HEK293 (cell line): ENCODE results near the gene BCL7C.

Source experiments
- CTCF ChIA-PET: fragments of 350-600 bp; formaldehyde crosslinking; extraction: SDS; loops from one replicate; lab custom pipeline; 2021; ENCODE audit warnings: antibody characterized with exemption; lab: Yijun Ruan, JAX
- POLR2A ChIA-PET: fragments of 300-600 bp; formaldehyde crosslinking; extraction: SDS; loops from one replicate; lab custom pipeline; 2020; ENCODE audit warnings: antibody characterized with exemption, inconsistent platforms; lab: Yijun Ruan, JAX
- H3K27ac ChIP-seq: fragments of 200-500 bp; sonication (Bioruptor generic); 2 replicates; pipeline ENCODE4 v1.5.1; 2014; ENCODE audit warnings: low read depth, low read length, control low read depth, inconsistent platforms; ENCODE audit errors: extremely low read depth
- H3K36me3 ChIP-seq, 2 experiments: fragments of 200-500 bp in 1 of 2; sonication (Bioruptor generic) in 1 of 2; 1 replicate in 1 of 2; 2 replicates in 1 of 2; pipeline ENCODE4 v1.5.1; 2014 to 2017; ENCODE audit warnings: inconsistent platforms in 2 of 2, low read length in 2 of 2; ENCODE audit not compliant: control insufficient read depth in 2 of 2, insufficient read depth in 1 of 2
- H3K4me1 ChIP-seq: fragments of 200-500 bp; sonication (Bioruptor generic); 2 replicates; pipeline ENCODE4 v1.5.1; 2014; ENCODE audit warnings: mild to moderate bottlenecking, low read length, inconsistent platforms; ENCODE audit not compliant: control insufficient read depth, insufficient read depth
- H3K4me3 ChIP-seq: 2 replicates; pipeline ENCODE4 v1.5.1; 2011; ENCODE audit warnings: low read depth, mild to moderate bottlenecking, control low read depth, low read length, moderate library complexity
- H3K9me3 ChIP-seq: fragments of 200-500 bp; sonication (Bioruptor generic); 2 replicates; pipeline ENCODE4 v1.5.1; 2014; ENCODE audit warnings: low read depth, low read length, inconsistent platforms; ENCODE audit not compliant: control insufficient read depth, insufficient read depth
- EGR2 ChIP-seq: fragments of 450-650 bp; formaldehyde crosslinking; IDR thresholded peaks from 2 replicates; pipeline ENCODE4 v1.5.1; 2016; ENCODE audit warnings: low read depth, missing biosample characterization, missing genetic modification characterization
- GLIS1 ChIP-seq: fragments of 450-650 bp; formaldehyde crosslinking; IDR thresholded peaks from 2 replicates; pipeline ENCODE4 v1.5.1; 2016; ENCODE audit warnings: missing biosample characterization, missing genetic modification characterization
- GLIS2 ChIP-seq: fragments of 450-650 bp; formaldehyde crosslinking; IDR thresholded peaks from 2 replicates; pipeline ENCODE4 v1.5.1; 2016; ENCODE audit warnings: missing biosample characterization, missing genetic modification characterization
- IKZF3 ChIP-seq: fragments of 450-650 bp; IDR thresholded peaks from 2 replicates; pipeline ENCODE4 v1.5.0; 2018; ENCODE audit warnings: missing biosample characterization, mild to moderate bottlenecking, missing genetic modification characterization, moderate library complexity
- KLF1 ChIP-seq: fragments of 450-650 bp; formaldehyde crosslinking; IDR thresholded peaks from 2 replicates; pipeline ENCODE4 v1.5.1; 2016; ENCODE audit warnings: missing biosample characterization, missing genetic modification characterization
- KLF17 ChIP-seq: fragments of 450-650 bp; formaldehyde crosslinking; IDR thresholded peaks from 2 replicates; pipeline ENCODE4 v1.5.1; 2016; ENCODE audit warnings: missing biosample characterization, missing genetic modification characterization
- PRDM10 ChIP-seq: fragments of 450-650 bp; formaldehyde crosslinking; IDR thresholded peaks from 2 replicates; pipeline ENCODE4 v1.5.1; 2016; ENCODE audit warnings: missing biosample characterization, missing genetic modification characterization
- SP2 ChIP-seq: fragments of 450-650 bp; formaldehyde crosslinking; IDR thresholded peaks from 2 replicates; pipeline ENCODE4 v1.5.1; 2016; ENCODE audit warnings: missing biosample characterization, missing genetic modification characterization
- SP3 ChIP-seq: fragments of 450-650 bp; formaldehyde crosslinking; IDR thresholded peaks from 2 replicates; pipeline ENCODE4 v1.5.1; 2016; ENCODE audit warnings: missing biosample characterization, missing genetic modification characterization
- ZBTB20 ChIP-seq: fragments of 450-650 bp; formaldehyde crosslinking; IDR thresholded peaks from 2 replicates; pipeline ENCODE4 v1.5.1; 2016; ENCODE audit warnings: missing biosample characterization, missing genetic modification characterization
- ZFHX2 ChIP-seq: fragments of 450-650 bp; formaldehyde crosslinking; conservative IDR thresholded peaks from 2 replicates; pipeline ENCODE4 v1.5.1; 2016; ENCODE audit warnings: missing biosample characterization, missing genetic modification characterization
- ZIC2 ChIP-seq: fragments of 450-650 bp; formaldehyde crosslinking; IDR thresholded peaks from 2 replicates; pipeline ENCODE4 v1.5.1; 2016; ENCODE audit warnings: missing biosample characterization, missing genetic modification characterization
- ZNF335 ChIP-seq: fragments of 450-650 bp; formaldehyde crosslinking; conservative IDR thresholded peaks from 2 replicates; pipeline ENCODE4 v1.5.1; 2016; ENCODE audit warnings: missing biosample characterization, missing genetic modification characterization
- ZNF366 ChIP-seq: fragments of 450-650 bp; formaldehyde crosslinking; conservative IDR thresholded peaks from 2 replicates; pipeline ENCODE4 v1.5.1; 2016; ENCODE audit warnings: missing biosample characterization, missing genetic modification characterization
- ZNF513 ChIP-seq: fragments of 450-650 bp; IDR thresholded peaks from 2 replicates; pipeline ENCODE4 v1.5.1; 2018; ENCODE audit warnings: missing biosample characterization, missing genetic modification characterization
- ZNF571 ChIP-seq: fragments of 450-650 bp; formaldehyde crosslinking; IDR thresholded peaks from 2 replicates; pipeline ENCODE4 v1.5.0; 2017; ENCODE audit warnings: missing biosample characterization, missing genetic modification characterization
- ZNF692 ChIP-seq: fragments of 450-650 bp; formaldehyde crosslinking; IDR thresholded peaks from 2 replicates; pipeline ENCODE4 v1.5.1; 2016; ENCODE audit warnings: missing biosample characterization, missing genetic modification characterization
- ZNF707 ChIP-seq: fragments of 450-650 bp; formaldehyde crosslinking; IDR thresholded peaks from 2 replicates; pipeline ENCODE4 v1.5.1; 2016; ENCODE audit warnings: missing biosample characterization, missing genetic modification characterization
- ZNF785 ChIP-seq: fragments of 450-650 bp; formaldehyde crosslinking; IDR thresholded peaks from 2 replicates; pipeline ENCODE4 v1.5.1; 2016; ENCODE audit warnings: missing biosample characterization, missing genetic modification characterization
- ZSCAN30 ChIP-seq: fragments of 450-650 bp; IDR thresholded peaks from 2 replicates; pipeline ENCODE4 v1.5.1; 2018; ENCODE audit warnings: missing biosample characterization, mild to moderate bottlenecking, missing genetic modification characterization, moderate library complexity
- TF ChIP-seq, protein P1 (sequence below): fragments of 450-650 bp; formaldehyde crosslinking; IDR thresholded peaks from 2 replicates; pipeline ENCODE4 v1.5.1; 2016; ENCODE audit warnings: missing biosample characterization, missing genetic modification characterization

Gene BCL7C

DNA sequence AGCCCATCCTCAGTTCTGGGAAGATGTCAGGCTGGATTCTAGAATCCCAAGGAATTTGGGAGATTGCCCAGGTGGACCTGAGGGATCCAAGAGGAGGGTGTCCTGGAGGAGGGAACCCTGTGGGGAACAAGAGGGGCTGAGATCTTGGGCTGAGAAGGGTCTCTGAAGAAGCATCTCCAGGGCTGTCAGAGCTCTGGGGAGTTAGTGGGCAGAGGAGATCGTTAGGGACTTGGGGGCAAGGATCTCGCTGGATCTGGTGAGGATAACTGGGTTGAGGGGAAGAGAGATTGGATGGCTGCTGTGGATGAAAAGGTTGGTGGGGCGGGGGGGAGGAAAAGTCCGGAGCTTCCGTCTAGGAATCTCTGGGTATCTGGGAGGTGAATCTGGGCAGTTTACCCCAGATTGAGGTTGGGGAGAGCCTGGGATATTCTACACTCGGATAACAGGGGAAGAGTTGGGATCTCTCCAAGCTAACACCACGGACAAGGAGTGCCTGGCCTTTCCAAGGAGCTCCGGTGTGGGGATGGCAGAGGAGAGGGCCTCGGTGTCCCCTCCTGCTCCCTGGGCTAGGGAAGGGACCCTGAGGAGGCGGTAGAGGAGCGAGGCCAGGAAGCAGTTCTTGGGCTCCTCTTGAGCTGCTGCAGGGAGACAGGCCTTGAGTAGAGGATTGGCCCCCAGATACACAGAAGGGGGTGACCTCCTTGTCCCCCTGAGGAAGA lies 31.2 kb upstream of the BCL7C start (continued):
- TF ChIP-seq PRDM10 (tag by site-specific recombination) (0 out of 2 replicates have a peak, but pooled peaks have one; percentile 12), ZNF707 (no peak)
- TF ChIP-seq, protein P1, sequence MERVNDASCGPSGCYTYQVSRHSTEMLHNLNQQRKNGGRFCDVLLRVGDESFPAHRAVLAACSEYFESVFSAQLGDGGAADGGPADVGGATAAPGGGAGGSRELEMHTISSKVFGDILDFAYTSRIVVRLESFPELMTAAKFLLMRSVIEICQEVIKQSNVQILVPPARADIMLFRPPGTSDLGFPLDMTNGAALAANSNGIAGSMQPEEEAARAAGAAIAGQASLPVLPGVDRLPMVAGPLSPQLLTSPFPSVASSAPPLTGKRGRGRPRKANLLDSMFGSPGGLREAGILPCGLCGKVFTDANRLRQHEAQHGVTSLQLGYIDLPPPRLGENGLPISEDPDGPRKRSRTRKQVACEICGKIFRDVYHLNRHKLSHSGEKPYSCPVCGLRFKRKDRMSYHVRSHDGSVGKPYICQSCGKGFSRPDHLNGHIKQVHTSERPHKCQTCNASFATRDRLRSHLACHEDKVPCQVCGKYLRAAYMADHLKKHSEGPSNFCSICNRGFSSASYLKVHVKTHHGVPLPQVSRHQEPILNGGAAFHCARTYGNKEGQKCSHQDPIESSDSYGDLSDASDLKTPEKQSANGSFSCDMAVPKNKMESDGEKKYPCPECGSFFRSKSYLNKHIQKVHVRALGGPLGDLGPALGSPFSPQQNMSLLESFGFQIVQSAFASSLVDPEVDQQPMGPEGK (tag by site-specific recombination), result peak; percentile 46; the same call in 1 of the 2 replicates

DNA sequence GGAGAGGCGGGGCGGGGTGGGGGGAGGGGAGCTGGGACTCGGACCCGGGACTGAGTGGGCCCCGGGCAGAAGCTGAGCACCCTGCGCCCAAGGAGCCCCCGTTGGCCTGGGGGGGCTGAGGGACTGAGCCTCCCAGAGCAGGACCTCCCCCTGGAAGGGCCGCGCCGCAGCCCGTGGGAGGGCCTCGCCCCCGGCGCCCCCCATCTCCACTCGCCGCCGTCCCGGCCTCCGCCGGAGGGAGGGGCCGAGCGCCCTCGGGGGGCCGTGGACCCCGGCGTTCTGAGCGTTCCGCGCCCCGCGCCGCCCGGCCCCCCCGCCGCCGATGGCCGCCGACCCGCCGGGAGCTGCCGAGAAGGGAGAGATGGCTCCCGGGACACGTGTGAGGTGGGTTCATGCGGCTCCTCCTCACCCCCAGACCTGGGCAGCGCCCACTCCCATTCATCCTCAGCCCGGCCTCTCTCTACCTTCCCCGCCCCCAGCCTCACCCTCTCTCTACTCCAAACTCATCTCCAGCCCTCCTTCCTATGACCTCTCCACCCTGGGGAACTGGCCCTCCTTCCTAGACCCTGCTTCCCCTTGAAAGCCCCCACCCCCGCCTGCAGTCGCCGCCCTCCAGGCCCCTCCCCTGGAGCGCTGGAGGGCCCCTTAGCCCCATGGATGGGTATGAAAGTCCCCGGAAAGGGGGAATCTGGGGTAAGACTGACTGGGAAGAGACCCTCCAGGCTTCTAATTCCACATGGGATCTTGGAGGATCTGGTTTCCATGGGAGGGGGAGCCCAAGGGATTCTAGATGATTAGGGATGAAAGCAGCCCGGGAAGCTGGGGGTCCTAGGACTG lies 30.4 kb upstream of the BCL7C start:
- peak overlapping the region; percentile 68; the same call in 1 of the 2 replicates for H3K27ac ChIP-seq
- H3K4me1 ChIP-seq, result no peaks in the 10 kb centered on the region
- ChIA-PET CTCF (interaction anchor here (1.0 to 1.2 kb wide), 2 partner anchors 11 to 17 kb away, joined by 4 to 5 read pairs; no protein-coding TSS in a partner anchor), POLR2A (interaction anchor here (0.6 to 1.3 kb wide), 9 partner anchors 18 to 224 kb away, joined by 3 to 6 read pairs (median 3); no protein-coding TSS in a partner anchor)
- peaks cover 0 to 44% of the 10 kb centered on the region in 2 experiments; a peak in 1 of 3 replicates for H3K36me3 ChIP-seq
- H3K9me3 ChIP-seq, result no peaks in the 10 kb centered on the region
- peak overlapping the region; percentile 68 for H3K4me3 ChIP-seq
- TF ChIP-seq IKZF3 (tag by site-specific recombination) (peak; percentile 81; the same call in 1 of the 2 replicates), ZFHX2 (tag by site-specific recombination) (peak; percentile 82), KLF1 (peak; percentile 63), GLIS2 (tag by site-specific recombination) (peak; percentile 62), ZNF692 (tag by site-specific recombination) (peak; percentile 59; the same call in 1 of the 2 replicates), KLF17 (no peak; the same call in 1 of the 2 replicates), ZNF335 (tag by site-specific recombination) (peak; percentile 86), ZNF513 (tag by site-specific recombination) (0 out of 2 replicates have a peak, but pooled peaks have one; percentile 20), SP2 (tag by site-specific recombination) (peak; percentile 73), ZNF571 (tag by site-specific recombination) (no peak), ZSCAN30 (tag by site-specific recombination) (no peak), SP3 (tag by site-specific recombination) (peak; percentile 84), ZBTB20 (tag by site-specific recombination) (peak; percentile 36; the same call in 1 of the 2 replicates), EGR2 (tag by site-specific recombination) (peak; percentile 84), GLIS1 (tag by site-specific recombination) (peak; percentile 14; the same call in 1 of the 2 replicates), ZNF366 (tag by site-specific recombination) (no peak), ZNF785 (tag by site-specific recombination) (0 out of 2 replicates have a peak, but pooled peaks have one; percentile 45), ZIC2 (tag by site-specific recombination) (peak; percentile 49)
- TF ChIP-seq, protein P1 (tag by site-specific recombination), result peak; percentile 48; the same call in 1 of the 2 replicates
